Measurements from ENCODE around the gene BICDL2. TPM values are rescaled to one million over a fixed set of nuclear protein-coding genes. Genes with fewer than 3 reads are reported as not detected.

The BICDL2 gene
- total and polyA plus RNA-seq, 8 donors, result 48.9 to 325 (median 71.9) TPM

DNA sequence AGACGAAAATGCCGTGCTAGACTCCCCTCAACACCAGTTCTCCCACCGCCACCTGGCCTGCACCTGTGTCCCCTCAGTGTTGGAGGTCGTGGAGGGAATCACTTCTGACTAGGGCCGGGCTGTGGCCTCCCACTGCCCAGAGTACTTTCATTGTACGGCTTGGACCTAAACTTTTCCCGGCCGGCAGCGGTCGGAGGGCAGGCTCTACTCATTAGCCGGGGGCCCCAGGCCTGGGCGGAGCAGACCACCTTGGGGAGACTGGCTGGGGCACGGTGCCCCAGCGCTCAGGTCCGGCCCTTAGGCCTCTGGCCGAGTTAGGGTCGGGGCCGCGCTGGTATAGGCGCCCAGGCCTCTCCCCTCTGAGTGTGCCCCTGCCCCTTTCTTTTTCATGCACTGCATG is 19.4 kb downstream of the BICDL2 start:
- whole genome bisulfite sequencing, 2 donors, result 89 to 97% methylated on average over 20 of the region's 20 CpGs
- H3K4me1 ChIP-seq, result peaks cover 6 to 18% (median 14%) of the 10 kb centered on the region in 3 donors

DNA sequence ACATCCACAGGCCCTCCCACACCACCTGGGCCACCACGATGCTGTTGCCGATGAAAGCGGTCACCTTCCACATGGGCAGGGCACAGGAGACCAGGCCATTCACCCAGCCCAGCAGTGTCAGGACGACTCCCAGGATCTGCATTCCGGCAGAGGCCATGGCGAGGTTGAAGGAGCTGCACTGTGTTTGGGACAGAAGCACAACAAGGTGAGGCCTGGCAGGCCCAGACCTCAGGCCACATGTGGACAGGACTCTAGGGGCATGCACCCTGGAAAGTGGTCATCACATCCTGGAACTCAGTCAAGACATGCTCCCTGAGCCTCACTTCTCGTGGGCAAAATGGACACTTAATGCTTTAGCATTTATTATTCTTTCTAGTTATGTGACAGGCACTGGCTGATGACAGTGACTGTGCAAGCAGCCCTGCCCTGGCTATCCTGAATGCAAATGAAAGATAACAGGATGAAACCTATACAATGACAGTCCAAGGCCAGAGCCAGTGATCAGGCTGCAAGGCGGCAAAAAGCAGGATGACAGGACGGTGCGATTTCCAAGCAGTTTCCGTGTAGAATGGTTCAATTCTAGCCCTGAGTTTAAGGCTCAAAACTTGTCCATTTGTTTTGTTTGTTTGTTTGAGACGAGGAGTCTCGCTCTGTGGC is 20.8 kb downstream of the BICDL2 start:
- no peak overlapping the region for H3K27ac ChIP-seq
- ATAC-seq (no peak), FAIRE-seq (no peak), DNase-seq (no peak)
- 86 to 90% methylated on average over 13 of the region's 13 CpGs for WGBS, 2 donors
- no peak overlapping the region for H3K4me3 ChIP-seq
- no peaks in the 10 kb centered on the region for H3K9me3 ChIP-seq
- no peaks in the 10 kb centered on the region for H3K27me3 ChIP-seq
- TF ChIP-seq, protein P1, sequence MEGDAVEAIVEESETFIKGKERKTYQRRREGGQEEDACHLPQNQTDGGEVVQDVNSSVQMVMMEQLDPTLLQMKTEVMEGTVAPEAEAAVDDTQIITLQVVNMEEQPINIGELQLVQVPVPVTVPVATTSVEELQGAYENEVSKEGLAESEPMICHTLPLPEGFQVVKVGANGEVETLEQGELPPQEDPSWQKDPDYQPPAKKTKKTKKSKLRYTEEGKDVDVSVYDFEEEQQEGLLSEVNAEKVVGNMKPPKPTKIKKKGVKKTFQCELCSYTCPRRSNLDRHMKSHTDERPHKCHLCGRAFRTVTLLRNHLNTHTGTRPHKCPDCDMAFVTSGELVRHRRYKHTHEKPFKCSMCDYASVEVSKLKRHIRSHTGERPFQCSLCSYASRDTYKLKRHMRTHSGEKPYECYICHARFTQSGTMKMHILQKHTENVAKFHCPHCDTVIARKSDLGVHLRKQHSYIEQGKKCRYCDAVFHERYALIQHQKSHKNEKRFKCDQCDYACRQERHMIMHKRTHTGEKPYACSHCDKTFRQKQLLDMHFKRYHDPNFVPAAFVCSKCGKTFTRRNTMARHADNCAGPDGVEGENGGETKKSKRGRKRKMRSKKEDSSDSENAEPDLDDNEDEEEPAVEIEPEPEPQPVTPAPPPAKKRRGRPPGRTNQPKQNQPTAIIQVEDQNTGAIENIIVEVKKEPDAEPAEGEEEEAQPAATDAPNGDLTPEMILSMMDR (IDR thresholded peaks at IDR 0.05), result no peak
- peaks cover 6 to 14% (median 9%) of the 10 kb centered on the region in 3 donors for H3K4me1 ChIP-seq
- no peaks in the 10 kb centered on the region for H3K36me3 ChIP-seq
- intact Hi-C loops (cut with DNase I), result no loop called here

More for the DNA sequence above, 19.4 kb downstream of the BICDL2 start:
- no peak overlapping the region for H3K4me3 ChIP-seq
- ATAC-seq (no peak), DNase-seq (peak in 2 of 6 donors; percentile 31 to 79), FAIRE-seq (no peak)
- no peak overlapping the region for H3K27ac ChIP-seq
- H3K9me3 ChIP-seq, result no peaks in the 10 kb centered on the region
- no peaks in the 10 kb centered on the region for H3K27me3 ChIP-seq
- H3K36me3 ChIP-seq, result peaks cover 0 to 3% (median 0%) of the 10 kb centered on the region in 3 donors
- intact Hi-C loops (cut with DNase I), result no loop called here
- TF ChIP-seq, protein P1 (IDR thresholded peaks at IDR 0.05), result no peak

DNA sequence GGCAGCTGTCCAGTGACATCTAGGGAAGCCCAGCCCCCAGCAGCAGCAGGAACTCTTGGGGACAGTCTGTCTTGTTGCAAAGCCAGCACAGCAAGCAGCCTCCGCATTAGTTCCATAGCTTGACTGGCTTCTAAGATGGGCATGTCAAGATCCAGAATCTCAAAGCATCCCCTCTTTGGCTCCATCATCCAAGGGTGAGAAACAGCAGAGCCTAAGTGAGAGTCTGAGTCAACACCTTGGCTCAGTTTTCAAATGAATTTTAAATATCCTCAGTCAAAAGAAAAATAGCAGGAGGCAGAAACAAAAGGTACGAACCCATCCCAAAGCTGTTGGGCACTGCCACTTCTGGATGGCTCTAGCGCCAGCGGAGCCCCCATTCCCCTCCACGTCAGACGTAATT is 21.8 kb downstream of the BICDL2 start:
- H3K4me1 ChIP-seq, result peaks cover 9 to 20% (median 16%) of the 10 kb centered on the region in 3 donors
- intact Hi-C loops (cut with DNase I), result no loop called here
- no peak for FAIRE-seq

DNA sequence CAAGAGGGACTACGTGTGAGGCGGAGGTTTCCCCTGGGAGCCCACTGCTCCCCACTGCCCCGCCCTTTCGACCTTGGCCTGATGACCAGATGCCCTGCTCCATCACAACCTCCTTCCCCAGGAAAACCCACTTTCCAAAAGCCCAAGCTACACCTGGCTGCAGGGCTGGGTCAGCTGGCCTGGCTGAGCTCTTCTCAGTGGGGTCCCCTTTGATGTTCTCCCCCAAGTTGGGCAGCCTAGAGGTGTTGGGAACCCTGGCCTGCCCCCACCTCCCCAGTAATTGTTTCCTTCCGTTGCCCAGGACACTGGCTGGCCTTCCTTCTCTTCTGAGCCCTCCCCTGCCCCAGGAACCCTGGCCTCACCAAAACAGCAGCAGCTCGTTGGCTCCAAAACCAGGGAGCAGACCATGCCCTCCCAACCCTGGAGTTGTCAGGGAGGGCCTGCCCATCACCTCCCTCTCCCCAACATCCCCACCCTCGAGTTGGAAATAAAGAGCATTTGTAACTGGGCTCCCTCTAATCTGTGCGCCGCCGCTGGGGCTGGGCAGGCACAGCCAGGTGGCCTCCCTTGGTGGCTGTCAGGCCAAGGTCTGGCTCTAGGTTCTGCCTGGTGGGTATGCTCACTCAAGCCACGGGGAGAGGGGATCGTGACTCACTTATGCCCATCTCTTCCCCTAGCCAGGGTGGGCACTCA is 22.6 kb downstream of the BICDL2 start:
- WGBS, 2 donors, result 59 to 61% methylated on average over 12 of the region's 12 CpGs

More for the DNA sequence above, 21.8 kb downstream of the BICDL2 start:
- TF ChIP-seq, protein P1 (IDR thresholded peaks at IDR 0.05), result no peak
- Histone ChIP-seq H3K27me3 (no peaks in the 10 kb centered on the region), H3K9me3 (no peaks in the 10 kb centered on the region), H3K36me3 (no peaks in the 10 kb centered on the region), H3K4me3 (no peak overlapping the region), H3K27ac (no peak overlapping the region)
- 87 to 95% methylated on average over 6 of the region's 6 CpGs for WGBS, 2 donors
- DNase-seq (no peak), ATAC-seq (no peak)

More for the DNA sequence above, 22.6 kb downstream of the BICDL2 start:
- Histone ChIP-seq H3K9me3 (no peaks in the 10 kb centered on the region), H3K36me3 (no peaks in the 10 kb centered on the region), H3K27me3 (no peaks in the 10 kb centered on the region), H3K27ac (no peak overlapping the region), H3K4me3 (no peak overlapping the region), H3K4me1 (peaks cover 12 to 27% (median 15%) of the 10 kb centered on the region in 3 donors)
- intact Hi-C loops (cut with DNase I), result no loop called here
- ATAC-seq (no peak), FAIRE-seq (no peak), DNase-seq (peak in 1 of 6 donors; percentile 64)
- TF ChIP-seq, protein P1 (IDR thresholded peaks at IDR 0.05), result no peak
